ENCODE data around the gene SFTPA1.
"Not testable (repeated sequence)": the region's sequence is repeated elsewhere in the genome, so short reads cannot be mapped to it uniquely, and the experiment has no call there.

SFTPA1 gene

GRCh38 chr10:79611193-79611976, 646 bp downstream of the SFTPA1 start:
- not testable (repeated sequence) for DNase-seq

DNA sequence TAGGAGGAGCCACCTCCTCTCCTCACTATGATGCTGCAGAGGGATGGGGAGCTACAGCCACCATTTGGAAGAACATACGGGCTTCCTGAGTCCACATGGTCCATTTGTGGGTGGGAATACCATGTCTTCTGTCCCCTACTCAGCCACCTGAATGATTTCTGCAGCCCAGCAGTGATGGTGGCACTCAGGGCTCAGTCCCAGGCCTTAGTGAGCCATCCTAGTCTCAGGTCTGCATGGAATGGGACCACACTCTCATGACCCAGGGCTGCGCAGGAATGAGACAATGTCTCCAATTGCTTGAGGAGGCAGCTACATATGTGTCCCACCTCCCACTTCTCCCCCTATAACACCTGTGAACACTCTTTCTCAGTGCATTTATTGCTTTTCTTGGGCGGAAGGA, 4.8 kb downstream of the SFTPA1 start:
- no peak for DNase-seq

GRCh38 chr10:79616164-79616563, 5.4 kb downstream of the SFTPA1 start:
- DNase-seq, result no peak

DNA sequence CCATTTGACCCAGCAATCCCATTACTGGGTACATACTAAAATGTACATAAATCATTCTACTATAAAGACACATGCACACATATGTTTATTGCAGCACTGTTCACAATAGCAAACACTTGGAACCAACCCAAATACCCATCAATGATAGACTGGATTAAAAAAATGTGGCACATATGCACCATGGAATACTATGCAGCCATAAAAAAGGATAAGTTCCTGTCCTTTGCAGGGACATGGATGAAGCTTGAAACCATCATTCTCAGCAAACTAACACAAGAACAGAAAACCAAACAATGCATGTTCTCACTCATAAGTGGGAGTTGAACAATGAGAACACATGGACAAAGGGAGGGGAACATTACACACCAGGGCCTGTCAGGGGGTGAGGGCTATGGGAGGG, 12.9 kb downstream of the SFTPA1 start:
- not testable (repeated sequence) for DNase-seq

DNA sequence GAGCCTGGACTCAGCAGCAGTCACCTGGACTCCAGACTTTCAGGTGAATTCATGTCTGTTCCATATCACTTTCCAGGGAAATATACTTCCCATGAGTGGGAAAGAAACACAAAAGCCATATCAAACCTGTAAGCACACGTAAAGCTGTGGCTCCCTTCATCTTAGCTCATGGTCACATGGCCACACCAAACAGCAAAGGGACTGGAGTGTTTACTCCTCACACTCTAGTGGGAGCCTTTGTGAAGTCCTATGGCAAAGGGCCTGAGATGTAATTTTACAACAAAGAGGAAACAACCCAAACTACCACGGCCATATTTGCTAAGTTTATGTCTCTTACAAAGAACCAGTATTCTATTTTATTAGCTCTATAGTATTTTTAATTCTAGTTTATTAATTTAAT, 16.3 kb downstream of the SFTPA1 start:
- DNase-seq, result no peak

- no peak for DNase-seq
These were observed 17.3 kb downstream of the SFTPA1 start for GRCh38 chr10:79628083-79628482.

DNA sequence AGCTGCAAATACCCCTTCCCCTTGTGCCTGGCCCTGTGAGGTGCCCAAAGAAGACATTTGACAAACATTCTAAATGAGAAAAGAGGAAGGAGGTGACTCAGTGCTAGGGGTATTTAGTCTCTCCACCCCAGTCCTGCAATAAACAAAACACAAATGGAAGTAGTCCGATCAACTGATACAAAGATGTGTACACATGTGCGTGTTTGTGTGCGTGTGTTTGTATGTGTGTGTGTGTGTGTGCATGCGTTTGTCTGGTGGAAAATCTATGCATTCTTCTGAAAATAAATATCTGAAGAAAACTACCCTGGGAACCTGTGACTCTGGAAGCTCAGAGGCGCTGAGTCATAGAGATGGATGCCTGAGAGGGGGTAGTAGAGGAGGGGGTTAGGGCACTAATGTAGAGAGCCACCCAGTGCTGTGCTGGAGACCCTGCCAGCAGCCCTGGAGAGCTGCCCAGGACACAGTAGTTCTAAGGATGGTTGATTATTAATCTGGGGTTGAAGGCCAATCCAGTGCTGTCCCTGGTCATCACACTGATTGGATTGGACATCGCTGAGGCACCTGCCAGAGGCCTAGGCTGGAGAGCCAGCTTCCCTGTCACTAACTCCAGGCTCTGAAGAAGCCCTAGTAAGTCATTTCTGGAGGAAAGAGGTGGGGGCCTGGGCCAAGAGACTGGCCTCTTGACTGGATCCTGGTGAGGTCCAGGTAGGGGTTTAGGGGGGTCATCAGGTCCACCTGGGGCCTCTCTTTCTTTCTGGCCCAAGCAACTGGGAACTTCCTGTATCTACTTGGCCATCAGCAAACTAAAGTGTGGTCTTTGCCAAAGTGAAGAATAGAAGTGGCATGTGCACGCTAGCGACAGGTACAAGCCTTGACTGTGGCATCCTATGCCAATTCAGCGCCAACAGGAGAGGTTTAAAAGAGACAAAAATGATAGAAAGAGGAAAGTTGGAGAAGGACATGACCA, 18.5 kb downstream of the SFTPA1 start:
- DNase-seq, result no peak

GRCh38 chr10:79629955-79630327, 19.2 kb downstream of the SFTPA1 start:
- no peak for DNase-seq

GRCh38 chr10:79636654-79637199, 26.0 kb downstream of the SFTPA1 start:
- not testable (repeated sequence) for DNase-seq

- DNase-seq, result no peak
These were observed 27.6 kb downstream of the SFTPA1 start for GRCh38 chr10:79638318-79638717.

DNA sequence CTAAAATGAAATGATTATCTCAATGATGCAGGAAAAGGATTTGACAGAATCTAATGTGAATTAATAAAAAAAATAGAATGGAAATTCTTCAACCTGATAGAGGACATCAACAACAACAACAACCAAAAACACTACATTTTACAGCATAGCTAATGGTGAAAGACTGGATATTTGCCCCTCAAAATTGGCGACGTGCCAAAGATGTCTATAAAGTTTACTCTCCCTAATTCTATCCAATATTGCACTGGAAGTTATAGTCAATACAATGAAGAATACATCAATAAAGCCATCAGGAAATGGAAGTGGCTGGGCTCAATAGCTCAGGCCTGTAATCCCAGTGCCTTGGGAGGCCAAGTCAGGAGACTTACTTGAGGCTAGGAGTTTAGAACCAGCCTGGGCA, 42.0 kb downstream of the SFTPA1 start:
- not testable (repeated sequence) for DNase-seq

DNA sequence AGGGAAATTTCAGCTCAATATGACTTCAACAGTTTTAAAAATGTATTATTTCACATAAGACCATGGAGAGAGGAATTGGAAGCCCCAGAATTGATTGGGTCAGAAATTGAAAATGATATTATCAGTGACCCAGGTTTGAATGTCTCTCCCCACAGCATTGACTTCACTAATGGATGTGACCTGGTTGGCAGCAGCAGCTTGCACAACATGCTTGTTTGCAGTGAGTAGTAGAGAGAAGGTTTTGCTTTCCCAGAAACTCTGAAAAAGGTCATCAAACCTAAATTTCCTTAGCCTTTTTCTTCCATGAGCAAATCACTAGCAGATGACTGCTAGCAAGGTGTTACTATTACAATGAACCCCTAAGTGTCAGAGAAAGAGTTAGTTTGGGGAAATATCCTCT, 52.5 kb downstream of the SFTPA1 start:
- not testable (repeated sequence) for DNase-seq

DNA sequence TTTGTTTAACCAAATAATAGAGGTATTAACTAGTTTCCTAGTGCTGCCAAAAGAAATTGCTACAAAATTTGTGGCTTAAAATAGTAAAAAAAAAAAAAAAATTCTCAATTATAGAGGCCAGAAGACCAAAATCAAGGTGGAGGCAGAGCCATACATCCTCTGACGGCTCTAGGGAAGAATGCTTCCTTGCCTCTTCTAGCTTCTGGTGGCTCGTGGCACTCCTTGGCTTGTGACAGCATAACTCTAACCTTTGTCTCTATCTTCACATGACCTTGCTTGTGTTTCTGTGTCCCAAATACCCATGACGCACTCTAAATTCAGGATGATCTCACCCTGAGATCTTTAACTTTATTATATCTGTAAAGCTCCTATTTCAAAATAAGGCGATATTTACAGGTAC, 53.9 kb downstream of the SFTPA1 start:
- DNase-seq, result not testable (repeated sequence)

Measured in NCI-H1436 treated with DMSO at 0.1 percent for 48 hours (cell line).